HG02798 (cell line): ENCODE measurements around the gene UBD.
A peak's percentile ranks its signal among the peaks of the same experiment; 100 is the strongest.

Experiments
- ATAC-seq: cut with Tn5 transposase; IDR thresholded peaks from one replicate; pipeline ENCODE4 v1.9.1; 2021; ENCODE audit warnings: mild to moderate bottlenecking; ENCODE audit not compliant: unreplicated experiment, poor library complexity

UBD gene

DNA sequence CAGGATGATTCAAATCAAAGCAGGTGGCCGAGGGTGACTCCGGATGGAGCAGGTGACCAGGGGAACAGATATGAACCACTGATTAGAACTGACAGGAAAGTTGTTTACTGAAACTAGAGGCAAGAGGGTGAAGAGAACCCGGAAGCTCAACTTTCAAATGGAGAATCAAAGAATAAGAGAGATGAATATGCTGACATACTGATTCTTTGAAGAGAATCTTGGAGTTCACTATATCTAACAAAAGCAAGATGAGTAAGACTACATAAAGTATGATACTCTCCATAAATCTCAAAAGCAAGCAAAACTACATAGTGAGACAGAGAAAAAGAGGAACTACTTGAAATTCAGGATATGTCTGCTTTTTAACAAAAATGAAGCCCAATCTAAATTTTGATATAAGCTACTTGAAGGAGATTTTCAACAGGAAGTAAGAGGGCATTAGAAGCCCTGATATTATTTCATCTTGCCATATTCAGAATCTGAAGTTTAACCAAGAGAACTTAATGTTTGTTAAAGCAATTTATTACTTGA is 4.0 kb upstream of the UBD start:
- ATAC-seq: no peak

DNA sequence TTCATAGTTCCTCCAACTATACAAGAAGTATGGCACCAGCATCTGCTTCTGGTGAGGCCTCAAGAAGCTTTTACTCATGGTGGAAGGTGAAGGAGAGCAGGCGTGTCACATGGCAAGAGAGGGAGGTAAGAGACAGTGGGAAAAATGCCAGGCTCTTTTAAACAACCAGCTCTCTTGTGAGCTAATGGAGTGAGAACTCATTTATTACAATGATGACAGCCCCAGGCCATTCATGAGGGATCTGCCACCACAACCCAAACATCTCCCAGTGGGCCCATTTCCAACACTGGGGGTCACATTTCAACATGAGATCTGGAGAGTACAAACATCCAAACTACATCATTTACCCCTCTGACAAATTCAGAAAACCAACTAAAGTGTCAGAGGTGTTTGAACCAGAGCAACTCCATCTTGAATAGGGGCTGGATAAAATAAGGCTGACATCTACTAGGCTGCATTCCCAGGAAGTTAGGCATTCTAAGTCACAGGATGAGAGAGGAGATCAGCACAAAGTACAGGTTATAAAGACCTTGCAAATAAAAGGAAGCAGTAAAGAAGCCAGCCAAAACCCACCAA is 2.2 kb upstream of the UBD start:
- no peak for ATAC-seq

DNA sequence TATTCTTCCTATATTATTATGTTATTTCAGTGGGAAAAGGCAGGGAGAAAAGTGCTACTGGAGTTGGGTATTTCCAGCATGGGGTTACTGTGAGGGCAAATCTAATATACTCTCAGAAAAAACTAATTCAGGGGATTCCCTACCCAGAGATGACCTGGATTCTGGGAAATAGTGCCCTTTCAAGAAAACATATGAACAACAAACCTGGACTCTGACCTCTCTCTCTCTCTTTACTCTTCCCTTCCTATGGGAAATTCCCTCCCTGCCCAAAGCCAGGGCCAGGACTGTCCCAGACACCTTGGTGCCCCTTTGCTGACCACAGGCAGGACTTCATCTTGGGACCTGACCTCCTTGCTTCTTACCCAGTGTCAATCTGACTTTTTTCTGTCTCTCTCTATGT is 1.6 kb upstream of the UBD start:
- ATAC-seq: no peak

DNA sequence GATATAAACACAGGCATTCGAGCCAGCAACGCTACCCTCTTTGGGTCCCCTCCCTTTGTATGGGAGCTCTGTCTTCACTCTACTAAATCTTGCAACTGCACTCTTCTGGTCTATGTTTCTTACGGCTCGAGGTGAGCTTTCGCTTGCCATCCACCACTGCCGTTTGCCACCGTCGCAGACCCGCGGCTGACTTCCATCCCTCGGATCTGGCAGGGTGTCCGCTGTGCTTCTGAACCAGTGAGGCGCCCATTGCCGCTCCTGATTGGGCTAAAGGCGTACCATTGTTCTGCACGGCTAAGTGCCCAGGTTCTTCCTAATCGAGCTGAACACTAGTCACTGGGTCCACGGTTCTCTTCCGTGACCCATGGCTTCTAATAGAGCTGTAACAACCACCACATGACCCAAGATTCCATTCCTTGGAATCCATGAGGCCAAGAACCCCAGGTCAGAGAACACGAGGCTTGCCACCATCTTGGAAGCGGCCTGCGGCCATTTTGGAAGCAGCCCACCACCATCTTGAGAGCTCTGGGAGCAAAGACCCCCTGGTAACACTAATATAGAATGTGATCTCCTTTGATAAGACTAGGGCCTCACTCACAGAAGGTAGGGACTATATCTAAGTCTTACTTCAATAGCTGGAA is 973 bp downstream of the UBD start:
- ATAC-seq: no peak

DNA sequence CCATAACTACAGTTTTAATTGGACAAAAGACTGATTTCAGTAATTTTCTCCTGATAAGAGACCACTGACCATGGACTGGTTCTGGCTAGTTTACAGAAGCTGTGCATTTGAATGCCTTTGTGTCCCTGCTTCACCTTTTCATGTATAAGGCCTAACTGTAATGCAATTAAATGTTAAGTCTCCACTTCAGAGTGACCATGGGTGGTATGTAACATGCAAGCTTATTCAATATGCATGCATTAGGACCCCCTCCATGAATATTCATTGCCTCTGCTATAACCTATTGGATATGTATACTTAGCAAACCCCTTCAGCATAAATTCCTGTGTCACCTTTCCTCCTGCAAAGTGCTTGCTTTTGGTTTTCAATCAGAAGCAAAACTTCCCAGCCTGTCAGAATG is 2.2 kb downstream of the UBD start:
- ATAC-seq: no peak

DNA sequence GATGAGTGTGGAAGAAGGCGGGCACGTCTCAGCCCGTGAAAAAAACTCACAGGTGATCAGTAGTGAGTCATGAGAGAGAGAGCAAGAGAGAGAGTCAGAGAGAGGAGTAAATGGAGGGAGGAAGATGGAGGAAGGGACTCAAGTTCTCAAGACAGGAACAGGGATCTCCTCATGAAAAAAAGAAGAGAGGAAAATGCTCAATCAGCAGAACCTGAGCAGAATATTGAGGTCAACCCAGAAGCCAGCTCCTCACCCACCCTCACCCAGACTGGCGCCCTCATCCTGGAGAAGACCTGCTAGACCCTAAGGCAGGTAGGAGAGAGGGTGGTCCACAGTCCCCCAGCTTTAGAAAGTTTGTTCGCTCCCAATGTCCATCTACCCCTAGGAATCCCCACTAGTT is 4.8 kb downstream of the UBD start:
- no peak for ATAC-seq

DNA sequence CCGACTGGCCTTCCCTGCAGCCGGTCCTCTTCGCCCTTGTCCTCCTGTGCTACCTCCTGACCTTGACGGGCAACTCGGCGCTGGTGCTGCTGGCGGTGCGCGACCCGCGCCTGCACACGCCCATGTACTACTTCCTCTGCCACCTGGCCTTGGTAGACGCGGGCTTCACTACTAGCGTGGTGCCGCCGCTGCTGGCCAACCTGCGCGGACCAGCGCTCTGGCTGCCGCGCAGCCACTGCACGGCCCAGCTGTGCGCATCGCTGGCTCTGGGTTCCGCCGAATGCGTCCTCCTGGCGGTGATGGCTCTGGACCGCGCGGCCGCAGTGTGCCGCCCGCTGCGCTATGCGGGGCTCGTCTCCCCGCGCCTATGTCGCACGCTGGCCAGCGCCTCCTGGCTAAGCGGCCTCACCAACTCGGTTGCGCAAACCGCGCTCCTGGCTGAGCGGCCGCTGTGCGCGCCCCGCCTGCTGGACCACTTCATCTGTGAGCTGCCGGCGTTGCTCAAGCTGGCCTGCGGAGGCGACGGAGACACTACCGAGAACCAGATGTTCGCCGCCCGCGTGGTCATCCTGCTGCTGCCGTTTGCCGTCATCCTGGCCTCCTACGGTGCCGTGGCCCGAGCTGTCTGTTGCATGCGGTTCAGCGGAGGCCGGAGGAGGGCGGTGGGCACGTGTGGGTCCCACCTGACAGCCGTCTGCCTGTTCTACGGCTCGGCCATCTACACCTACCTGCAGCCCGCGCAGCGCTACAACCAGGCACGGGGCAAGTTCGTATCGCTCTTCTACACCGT is 6.1 kb downstream of the UBD start:
- peak; percentile 45 for ATAC-seq

DNA sequence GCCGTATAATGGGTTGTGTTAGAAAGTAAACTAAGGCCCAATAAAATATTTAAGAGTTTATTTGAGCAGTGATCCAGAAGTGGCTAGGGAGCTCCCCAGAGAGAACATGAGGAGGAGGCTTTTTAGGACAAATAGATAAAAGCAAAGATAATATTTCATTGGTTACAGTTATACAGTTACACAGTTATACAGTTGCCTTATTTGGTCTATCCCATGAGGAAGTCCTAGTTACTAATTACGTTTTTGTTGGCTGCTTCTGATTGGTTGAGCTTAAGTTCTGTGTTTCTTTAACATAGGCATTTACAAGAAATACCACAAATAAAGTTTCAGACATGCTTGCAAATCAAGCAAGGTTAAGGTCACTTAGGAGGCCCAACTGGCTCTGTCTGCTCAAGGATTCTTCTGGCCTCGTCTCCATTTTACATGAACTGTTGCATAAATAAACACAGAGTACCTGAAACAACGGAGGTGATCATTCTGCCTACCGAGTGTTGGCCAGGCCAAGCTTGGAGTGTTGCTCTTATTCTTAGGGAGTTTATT is 7.0 kb downstream of the UBD start:
- peak; percentile 85 for ATAC-seq

DNA sequence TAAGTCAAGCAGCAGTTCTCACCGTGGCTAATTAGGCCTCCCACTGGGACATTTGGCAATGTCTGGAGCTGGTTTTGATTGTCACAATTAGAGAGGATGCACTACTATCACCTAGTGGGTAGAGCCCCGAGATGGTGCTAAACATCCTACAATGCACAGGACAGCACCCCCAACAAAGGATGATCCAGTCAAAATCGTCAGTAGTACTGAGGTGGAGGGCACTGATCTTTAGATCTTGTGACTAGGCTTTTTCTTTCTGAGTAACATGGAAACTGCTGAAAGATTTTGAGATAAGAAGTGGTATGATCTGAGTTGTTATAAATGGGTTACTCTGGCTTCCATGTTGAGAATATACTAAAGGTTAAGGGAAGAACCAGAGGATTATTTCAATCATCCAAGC is 12.0 kb downstream of the UBD start:
- ATAC-seq: no peak

DNA sequence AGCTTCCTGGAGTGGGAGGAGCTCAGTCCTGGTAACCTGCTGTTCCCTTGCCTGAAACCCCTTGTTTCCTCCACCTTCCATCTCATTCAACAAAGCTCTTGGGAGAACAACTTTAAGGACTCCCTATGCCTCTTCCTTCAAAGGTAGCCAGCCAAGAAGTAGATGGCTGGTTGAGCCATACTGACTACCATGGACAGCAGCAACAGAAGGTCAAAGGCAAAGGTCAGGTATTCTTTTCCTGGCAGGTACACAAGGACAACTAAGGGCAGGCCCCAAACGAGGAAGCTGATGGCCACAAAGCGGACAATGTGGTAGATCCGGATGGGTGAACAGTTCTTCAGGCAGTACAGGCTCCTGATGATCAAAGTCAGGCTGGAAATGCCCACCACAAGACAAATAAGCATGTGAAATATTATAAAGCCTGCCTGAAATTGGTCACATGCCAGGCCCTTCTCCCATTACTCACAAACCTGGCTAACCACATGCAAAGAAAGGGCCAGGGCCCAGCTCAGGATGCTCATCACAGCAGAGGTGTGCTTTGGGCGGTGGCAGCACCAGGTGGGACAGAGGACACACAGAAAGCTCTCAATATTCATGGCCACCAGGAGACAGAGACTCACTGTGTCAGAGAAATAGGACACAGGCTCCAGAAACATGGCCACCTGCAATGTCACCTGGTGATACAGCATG is 21.7 kb downstream of the UBD start:
- ATAC-seq: no peak

DNA sequence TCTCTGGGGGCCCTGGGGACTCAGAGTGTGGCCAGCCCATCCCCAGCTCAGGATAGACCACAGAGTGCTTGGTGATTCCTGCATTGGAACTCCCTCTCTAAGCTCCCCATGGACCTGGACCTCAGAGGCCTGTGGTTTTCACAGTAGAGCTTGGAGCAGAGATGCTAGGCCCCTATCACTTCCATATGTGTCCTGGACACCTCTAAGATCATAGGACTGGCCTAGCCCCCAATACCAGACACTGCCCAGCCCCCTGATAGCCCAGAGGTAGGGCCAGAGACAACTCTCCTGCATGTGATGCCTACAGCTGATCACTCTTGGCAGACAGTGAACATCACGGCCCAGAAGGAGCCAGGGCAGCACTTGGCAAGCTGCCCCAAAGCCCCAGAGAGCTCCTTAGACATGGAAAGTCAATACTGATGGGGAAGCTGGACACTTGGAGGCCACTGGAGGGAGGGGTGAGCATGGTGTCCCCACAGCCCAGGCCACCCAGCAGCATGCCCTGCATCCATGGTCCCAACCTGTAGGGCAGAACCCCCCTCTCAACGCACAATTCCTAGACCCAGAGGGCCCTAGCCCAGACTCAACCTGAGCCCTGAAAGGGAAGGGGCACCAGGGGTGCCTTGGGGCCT is 27.1 kb downstream of the UBD start:
- ATAC-seq: no peak

DNA sequence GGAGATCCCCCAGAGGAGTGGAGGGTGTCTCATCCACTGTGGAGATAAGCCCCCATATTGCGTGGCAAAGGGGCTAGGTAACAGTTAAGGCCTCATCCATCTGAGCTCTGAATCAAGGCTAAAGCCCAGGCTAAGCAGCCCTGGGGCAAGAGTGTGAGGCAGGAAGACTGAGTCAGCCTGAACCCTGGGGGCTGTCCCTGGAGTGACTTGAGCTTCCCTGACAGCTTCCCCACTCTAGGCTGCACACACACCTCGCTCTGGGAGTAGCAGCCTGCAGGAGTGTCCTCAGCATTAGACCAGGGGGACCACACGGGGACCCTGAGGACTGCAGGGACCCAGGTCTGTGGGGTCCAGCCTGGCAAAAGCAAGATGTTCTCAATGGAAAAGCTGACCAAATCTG is 27.9 kb downstream of the UBD start:
- ATAC-seq: no peak

DNA sequence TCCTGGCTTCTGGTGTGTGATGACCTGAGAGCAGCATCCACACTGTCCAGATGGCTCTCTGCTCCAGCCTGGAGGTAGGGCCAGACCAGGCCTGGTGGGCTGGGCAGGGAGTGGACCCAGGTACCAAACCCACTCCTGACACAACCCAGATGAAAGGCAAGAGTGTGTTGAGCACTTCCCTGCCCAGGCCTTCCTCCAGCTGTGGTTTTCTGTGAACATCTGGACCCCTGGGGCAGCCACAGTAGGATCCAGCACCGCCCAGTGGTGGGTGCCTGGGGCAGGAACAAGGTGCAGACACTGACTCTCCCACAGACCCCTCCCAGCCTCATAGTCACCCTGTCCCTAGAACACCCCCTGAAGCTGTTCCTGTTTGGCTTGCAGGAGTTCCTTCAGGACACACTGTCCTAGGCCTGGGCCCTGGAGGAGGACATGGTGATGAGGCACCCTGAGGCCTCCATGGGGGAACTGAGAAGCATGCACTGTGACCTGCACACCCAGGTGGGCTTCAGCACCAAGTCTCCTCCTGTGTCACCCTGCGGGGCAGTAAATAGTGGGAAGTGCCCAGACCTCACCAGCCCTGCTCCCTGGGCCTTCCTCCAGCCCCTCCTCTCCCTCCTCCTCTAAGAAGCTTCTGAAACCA is 28.7 kb downstream of the UBD start:
- no peak for ATAC-seq

DNA sequence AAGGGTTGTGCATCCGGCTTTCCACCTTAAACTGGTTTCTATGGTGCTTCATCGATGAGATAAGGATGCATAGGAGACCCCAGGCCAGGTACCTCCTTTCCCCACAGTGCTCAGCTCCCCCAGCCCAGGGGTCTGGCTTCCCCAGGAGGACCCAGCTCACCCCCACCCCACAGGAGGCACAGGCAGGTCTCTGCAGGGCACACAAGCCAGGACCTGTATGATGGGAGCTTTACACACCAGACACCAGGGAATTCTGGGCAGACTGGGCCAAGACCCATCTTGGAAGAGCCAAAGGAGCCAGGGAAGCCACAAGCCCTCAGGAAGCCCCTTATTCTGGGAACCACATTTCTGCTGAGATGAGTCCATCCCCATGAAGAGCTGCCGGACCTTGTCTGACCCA is 29.6 kb downstream of the UBD start:
- ATAC-seq: no peak

DNA sequence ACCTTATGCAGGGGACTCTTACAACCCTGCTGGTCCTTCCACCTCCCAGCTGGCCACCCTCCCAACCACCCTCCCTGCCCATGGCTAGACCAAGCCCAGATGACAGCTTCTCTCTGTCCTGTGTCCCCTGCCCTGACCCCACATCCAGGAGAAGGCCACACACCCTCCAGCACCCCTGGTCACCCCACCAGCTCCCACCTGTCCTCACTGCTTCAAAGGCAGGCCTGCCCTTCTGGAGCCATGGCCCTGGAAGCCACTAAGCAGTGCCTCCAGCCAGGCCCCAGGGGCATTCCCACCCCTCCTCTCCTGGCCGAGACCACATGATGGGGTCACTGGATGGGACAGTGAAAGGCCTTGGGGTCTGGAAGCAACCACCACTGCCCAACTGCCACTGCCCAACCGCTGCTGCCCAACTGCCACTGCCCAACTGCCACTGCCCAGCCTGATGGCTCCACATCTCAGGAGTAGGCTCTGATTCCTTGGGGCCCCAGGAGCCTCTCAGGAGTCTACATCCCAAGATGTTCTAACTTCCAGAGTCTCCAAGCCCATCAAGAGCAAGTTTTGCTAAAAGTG is 30.5 kb downstream of the UBD start:
- no peak for ATAC-seq

DNA sequence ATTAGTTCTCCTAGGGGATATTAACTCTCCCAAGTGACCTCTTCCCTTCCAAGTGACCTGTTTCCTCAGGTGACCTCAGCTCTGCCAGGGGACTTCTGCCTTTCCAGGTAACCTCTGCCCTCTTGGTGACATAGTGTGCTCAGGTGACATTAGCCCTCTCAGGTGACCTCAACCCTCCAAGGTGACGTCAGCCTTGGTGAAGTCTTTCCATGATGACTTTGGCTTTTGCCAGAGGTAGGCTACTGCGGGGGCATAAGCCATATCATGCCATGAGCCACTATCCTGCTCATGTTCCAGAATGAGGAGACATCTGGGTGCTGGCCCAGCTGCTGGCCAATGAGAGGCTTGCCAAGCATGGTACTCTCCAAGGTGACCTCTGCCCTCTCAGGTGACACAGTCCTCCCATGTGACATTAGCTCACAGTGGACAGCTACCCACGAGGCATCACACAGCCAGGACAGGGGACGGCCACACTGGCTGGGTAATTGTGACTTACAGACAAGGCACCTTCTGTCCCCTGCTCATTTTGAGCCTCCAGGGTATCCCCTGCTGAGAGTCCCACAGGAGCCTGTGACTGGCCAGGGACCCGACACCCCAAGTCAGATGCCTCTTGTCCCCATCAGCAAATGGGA is 31.1 kb downstream of the UBD start:
- ATAC-seq: no peak

DNA sequence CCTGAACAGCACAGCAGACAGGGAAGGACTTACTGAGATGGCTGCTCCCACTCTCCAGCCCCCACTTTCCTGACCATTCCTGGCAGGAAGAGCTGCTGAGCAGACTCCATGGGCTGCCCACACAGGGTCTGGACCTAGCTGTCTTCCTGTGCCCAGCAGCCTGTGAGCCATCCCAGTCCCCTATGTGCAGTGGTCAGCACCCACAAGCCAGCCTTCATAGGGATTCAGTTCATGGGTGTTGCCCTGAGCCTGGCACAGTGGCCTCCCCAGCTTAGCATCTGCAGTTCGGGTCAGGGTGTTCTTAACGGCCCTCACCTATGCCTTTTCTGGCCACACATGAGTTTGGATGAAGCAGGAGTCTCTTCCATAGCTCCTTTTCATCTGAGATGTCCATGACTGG is 32.0 kb downstream of the UBD start:
- no peak for ATAC-seq

DNA sequence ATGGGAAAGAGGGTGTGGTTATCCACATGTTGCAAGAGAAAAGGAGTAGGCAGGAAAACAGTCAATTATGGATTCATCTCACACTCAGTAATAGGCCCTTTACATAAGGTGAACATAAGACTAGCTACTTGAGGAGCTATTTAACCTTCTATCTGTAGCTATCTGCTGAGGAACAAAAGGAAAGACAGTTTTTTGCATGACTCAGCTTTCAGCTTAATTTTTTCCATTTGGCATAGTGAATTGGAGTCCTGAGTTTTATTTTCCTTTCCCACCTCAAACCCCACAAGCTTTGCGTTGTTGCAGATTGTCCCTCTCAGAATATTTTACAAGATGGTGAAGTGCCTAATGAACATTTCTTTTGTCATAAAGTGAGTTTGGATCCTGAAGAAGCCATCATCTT is 32.4 kb downstream of the UBD start:
- ATAC-seq: no peak

DNA sequence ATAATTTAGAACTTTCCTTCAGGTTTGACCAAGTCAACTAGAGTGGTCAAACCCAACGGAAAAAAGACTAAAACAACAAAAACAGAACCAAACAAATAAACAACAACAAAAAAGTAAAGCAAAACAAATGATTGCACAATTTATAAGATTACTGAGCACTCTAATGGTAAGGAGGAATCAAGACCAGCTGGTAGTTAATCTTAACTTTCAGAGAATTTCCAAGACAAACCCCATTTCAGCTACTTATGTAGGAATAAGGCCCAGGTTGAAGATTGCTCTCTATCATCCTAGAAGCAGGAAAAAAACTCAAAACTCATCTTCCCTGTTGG is 34.3 kb downstream of the UBD start:
- ATAC-seq: no peak
